GM12875 (cell line): ENCODE data around the gene HDAC6.
"Not testable (repeated sequence)": the region's sequence is repeated elsewhere in the genome, so short reads cannot be mapped to it uniquely, and the experiment has no call there.

Experiments used
- H3K4me3 ChIP-seq: one replicate; pipeline ENCODE4 v1.5.1; 2011; ENCODE audit warnings: low read depth, low read length, control low read depth
- TF ChIP-seq, protein P1 (sequence below): IDR thresholded peaks from 2 replicates; pipeline ENCODE4 v1.5.1; 2011; ENCODE audit warnings: low read depth, mild to moderate bottlenecking, control low read depth, inconsistent platforms, low read length, moderate library complexity, borderline replicate concordance; ENCODE audit not compliant: insufficient read depth

Gene HDAC6

DNA sequence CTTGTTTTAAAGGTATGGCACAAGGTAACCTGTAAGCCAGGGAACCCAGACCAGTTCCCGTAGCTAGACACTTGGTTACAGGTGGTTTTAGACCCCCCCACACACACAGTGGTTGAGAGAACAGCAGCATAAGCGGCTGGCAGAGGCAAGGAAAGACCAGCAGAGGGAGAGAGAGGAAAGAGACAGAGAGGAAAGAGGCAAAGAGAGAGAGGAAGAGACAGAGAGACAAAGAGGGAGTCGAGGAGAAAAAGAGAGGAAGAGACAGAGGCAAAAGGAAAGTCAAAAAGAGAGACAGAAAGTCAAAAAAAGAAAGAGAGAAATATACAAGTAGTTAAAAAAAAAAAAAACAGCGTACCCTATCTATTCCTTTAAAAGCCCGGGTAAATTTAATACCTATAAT, 53.0 kb downstream of the HDAC6 start:
- TF ChIP-seq, protein P1, sequence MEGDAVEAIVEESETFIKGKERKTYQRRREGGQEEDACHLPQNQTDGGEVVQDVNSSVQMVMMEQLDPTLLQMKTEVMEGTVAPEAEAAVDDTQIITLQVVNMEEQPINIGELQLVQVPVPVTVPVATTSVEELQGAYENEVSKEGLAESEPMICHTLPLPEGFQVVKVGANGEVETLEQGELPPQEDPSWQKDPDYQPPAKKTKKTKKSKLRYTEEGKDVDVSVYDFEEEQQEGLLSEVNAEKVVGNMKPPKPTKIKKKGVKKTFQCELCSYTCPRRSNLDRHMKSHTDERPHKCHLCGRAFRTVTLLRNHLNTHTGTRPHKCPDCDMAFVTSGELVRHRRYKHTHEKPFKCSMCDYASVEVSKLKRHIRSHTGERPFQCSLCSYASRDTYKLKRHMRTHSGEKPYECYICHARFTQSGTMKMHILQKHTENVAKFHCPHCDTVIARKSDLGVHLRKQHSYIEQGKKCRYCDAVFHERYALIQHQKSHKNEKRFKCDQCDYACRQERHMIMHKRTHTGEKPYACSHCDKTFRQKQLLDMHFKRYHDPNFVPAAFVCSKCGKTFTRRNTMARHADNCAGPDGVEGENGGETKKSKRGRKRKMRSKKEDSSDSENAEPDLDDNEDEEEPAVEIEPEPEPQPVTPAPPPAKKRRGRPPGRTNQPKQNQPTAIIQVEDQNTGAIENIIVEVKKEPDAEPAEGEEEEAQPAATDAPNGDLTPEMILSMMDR, result no peak
- H3K4me3 ChIP-seq, result no peak overlapping the region

DNA sequence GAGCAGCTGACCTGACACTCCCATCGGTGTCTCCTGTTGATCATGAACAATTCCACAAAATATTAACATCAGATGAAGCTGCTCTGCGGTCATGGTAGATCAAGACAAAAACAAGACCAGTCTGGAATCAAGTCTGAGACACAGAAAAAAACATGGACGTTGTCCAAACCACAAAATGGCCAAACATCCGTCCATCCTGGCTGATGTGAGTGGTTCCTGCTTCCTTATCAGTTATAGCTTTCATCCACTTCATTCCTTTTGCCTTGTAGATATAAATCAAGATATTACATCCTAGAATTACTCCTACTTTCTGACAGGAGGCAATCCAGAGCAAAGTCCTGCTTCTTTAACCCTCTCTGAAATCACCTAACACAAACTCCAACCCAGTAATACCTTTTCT, 62.3 kb downstream of the HDAC6 start:
- no peak overlapping the region for H3K4me3 ChIP-seq
- TF ChIP-seq, protein P1, result no peak

- not testable (repeated sequence) for H3K4me3 ChIP-seq
Measured at GRCh38 chrX:48872017-48872416, 70.2 kb downstream of the HDAC6 start.
